Activated CD4-positive, alpha-beta T cell treated with anti-CD3 and anti-CD28 coated beads for 36 hours (primary cell): Measurements from ENCODE around the gene KLK15. TPM values are rescaled to one million over a fixed set of nuclear protein-coding genes. Genes with fewer than 3 reads are reported as not detected.
"Not testable (repeated sequence)": the region's sequence is repeated elsewhere in the genome, so short reads cannot be mapped to it uniquely, and the experiment has no call there.

Experiments used
- ATAC-seq: fragments of 200-7000 bp; cut with Tn5 transposase; one replicate; pipeline ENCODE4 v1.10.0; 2021; ENCODE audit warnings: mild to moderate bottlenecking, moderate library complexity
- CTCF ChIA-PET: fragments of 350-600 bp; sonication (Branson Sonifier 250); formaldehyde crosslinking; loops from one replicate; lab custom pipeline; 2021; ENCODE audit warnings: antibody characterized with exemption; lab: Charles Lee
- POLR2A ChIA-PET: fragments of 350-600 bp; sonication (Branson Sonifier 250); formaldehyde crosslinking; loops from one replicate; lab custom pipeline; 2021; ENCODE audit warnings: antibody characterized with exemption, inconsistent platforms; lab: Charles Lee
- DNase-seq: peaks from one replicate; pipeline ENCODE4 v3.0.0-alpha.2; 2020
- H3K27ac Mint-ChIP-seq: one replicate; pipeline ENCODE4 v1.8.0; 2021; ENCODE audit warnings: mixed read lengths
- H3K27me3 Mint-ChIP-seq: one replicate; pipeline ENCODE4 v1.8.0; 2021; ENCODE audit warnings: mixed read lengths
- H3K36me3 Mint-ChIP-seq: one replicate; pipeline ENCODE4 v1.8.0; 2021; ENCODE audit warnings: low read depth, mixed read lengths
- H3K4me1 Mint-ChIP-seq: one replicate; pipeline ENCODE4 v1.8.0; 2021; ENCODE audit warnings: mixed read lengths
- H3K4me3 Mint-ChIP-seq: one replicate; pipeline ENCODE4 v1.8.0; 2021; ENCODE audit warnings: mild to moderate bottlenecking, moderate library complexity, mixed read lengths
- H3K9me3 Mint-ChIP-seq: one replicate; pipeline ENCODE4 v1.8.0; 2021; ENCODE audit warnings: low read depth, mixed read lengths
- intact Hi-C, 2 experiments: fragments of 100-400 bp; cut with DNase I in 1 of 2; cut with micrococcal nuclease in 1 of 2; formaldehyde crosslinking; loops; one replicate each; pipeline versions ENCODE4 v1.14.2 to v1.15.1; 2022 to 2024; cut with DNase I, micrococcal nuclease
- total RNA-seq, 2 experiments: library from RNA; stranded (reverse); gene quantifications; one replicate each; pipeline ENCODE4 v1.2.3, GENCODE V29; 2021

The KLK15 gene
- total RNA-seq, 2 experiments from 2014 or later: not detected

GRCh38 chr19:50794074-50794875 lies 39.1 kb downstream of the KLK15 start:
- DNase-seq: peak; percentile 58
- H3K36me3 Mint-ChIP-seq: peaks cover 19% of the 10 kb centered on the region
- ChIA-PET POLR2A (interaction anchor here (0.9 to 1.4 kb wide), 2 partner anchors 10 kb away, joined by 3 to 5 read pairs; no protein-coding TSS in a partner anchor), CTCF (interaction anchor here (0.9 to 1.0 kb wide), 2 partner anchors 12 to 185 kb away, joined by 4 read pairs; no protein-coding TSS in a partner anchor)
- H3K27me3 Mint-ChIP-seq: no peaks in the 10 kb centered on the region
- intact Hi-C loops: loop anchor here in 1 of 2 experiments (5.0 to 10.0 kb wide), 2 partner anchors 128 to 429 kb away; partner anchors contain the start of gene NAPSA
- no peak overlapping the region for H3K4me3 Mint-ChIP-seq
- H3K9me3 Mint-ChIP-seq: no peaks in the 10 kb centered on the region
- no peak overlapping the region for H3K27ac Mint-ChIP-seq
- peak; percentile 23 for ATAC-seq
- H3K4me1 Mint-ChIP-seq: peaks cover 6% of the 10 kb centered on the region

- H3K27ac Mint-ChIP-seq: no peak overlapping the region
- H3K9me3 Mint-ChIP-seq: no peaks in the 10 kb centered on the region
- no peaks in the 10 kb centered on the region for H3K27me3 Mint-ChIP-seq
- ChIA-PET POLR2A (no interaction called here), CTCF (interaction anchor here (1.0 to 1.8 kb wide), 3 partner anchors 11 to 128 kb away, joined by 3 to 6 read pairs (median 4); no protein-coding TSS in a partner anchor)
- DNase-seq (no peak), ATAC-seq (no peak)
- peaks cover 13% of the 10 kb centered on the region for H3K36me3 Mint-ChIP-seq
- intact Hi-C loops: loop anchor here in 1 of 2 experiments (5.0 to 10.0 kb wide), 2 partner anchors 129 to 429 kb away; partner anchors contain the start of gene NAPSA
- no peak overlapping the region for H3K4me3 Mint-ChIP-seq
- H3K4me1 Mint-ChIP-seq: peaks cover 6% of the 10 kb centered on the region
Observed at GRCh38 chr19:50793558-50794065, 39.8 kb downstream of the KLK15 start.

GRCh38 chr19:50792272-50793250 lies 40.8 kb downstream of the KLK15 start:
- peaks cover 5% of the 10 kb centered on the region for H3K36me3 Mint-ChIP-seq
- DNase-seq (no peak), ATAC-seq (no peak)
- H3K4me3 Mint-ChIP-seq: no peak overlapping the region
- intact Hi-C loops: loop anchor here in 1 of 2 experiments (5.0 to 10.0 kb wide), 2 partner anchors 130 to 428 kb away; partner anchors contain the start of gene NAPSA
- CTCF ChIA-PET: interaction anchor here (0.6 to 1.8 kb wide), 6 partner anchors 11 to 274 kb away, joined by 3 to 6 read pairs (median 3); no protein-coding TSS in a partner anchor
- H3K27ac Mint-ChIP-seq: no peak overlapping the region
- H3K27me3 Mint-ChIP-seq: no peaks in the 10 kb centered on the region
- H3K4me1 Mint-ChIP-seq: peaks cover 6% of the 10 kb centered on the region
- no peaks in the 10 kb centered on the region for H3K9me3 Mint-ChIP-seq
- POLR2A ChIA-PET: interaction anchor here (0.6 to 1.4 kb wide), 3 partner anchors 11 to 368 kb away, joined by 4 to 5 read pairs (median 4); no protein-coding TSS in a partner anchor

- Mint-ChIP-seq H3K4me3 (no peak overlapping the region), H3K36me3 (peaks cover 2% of the 10 kb centered on the region), H3K27ac (no peak overlapping the region), H3K9me3 (no peaks in the 10 kb centered on the region), H3K27me3 (no peaks in the 10 kb centered on the region), H3K4me1 (peaks cover 6% of the 10 kb centered on the region)
- DNase-seq (no peak), ATAC-seq (no peak)
- ChIA-PET POLR2A (interaction anchor here (0.6 to 1.4 kb wide), 2 partner anchors 12 to 130 kb away, joined by 4 to 5 read pairs; no protein-coding TSS in a partner anchor), CTCF (interaction anchor here (0.8 to 1.8 kb wide), 2 partner anchors 14 to 130 kb away, joined by 3 to 6 read pairs; no protein-coding TSS in a partner anchor)
- intact Hi-C loops: loop anchor here in 1 of 2 experiments (5.0 to 10.0 kb wide), 2 partner anchors 131 to 427 kb away; partner anchors contain the start of gene NAPSA
Observed at GRCh38 chr19:50791594-50792271, 41.6 kb downstream of the KLK15 start.

- H3K4me3 Mint-ChIP-seq: no peak overlapping the region
- H3K27ac Mint-ChIP-seq: no peak overlapping the region
- H3K4me1 Mint-ChIP-seq: peaks cover 6% of the 10 kb centered on the region
- ChIA-PET CTCF (interaction anchor here (0.8 kb wide), 1 partner anchor 14 kb away, joined by 3 read pairs; no protein-coding TSS in a partner anchor), POLR2A (no interaction called here)
- peaks cover 2% of the 10 kb centered on the region for H3K36me3 Mint-ChIP-seq
- H3K27me3 Mint-ChIP-seq: no peaks in the 10 kb centered on the region
- intact Hi-C loops: loop anchor here in 1 of 2 experiments (5.0 to 10.0 kb wide), 2 partner anchors 131 to 426 kb away; partner anchors contain the start of gene NAPSA
- no peaks in the 10 kb centered on the region for H3K9me3 Mint-ChIP-seq
- ATAC-seq: no peak
- DNase-seq: no peak
Observed at GRCh38 chr19:50790922-50791467, 42.4 kb downstream of the KLK15 start.

- H3K27ac Mint-ChIP-seq: no peak within 1 kb of the TSS
- no peak within 1 kb of the TSS for H3K4me3 Mint-ChIP-seq
- H3K4me1 Mint-ChIP-seq: peaks cover 6% of the 10 kb centered on the region
- H3K36me3 Mint-ChIP-seq: no peaks in the 10 kb centered on the region
- ATAC-seq (no peak), DNase-seq (no peak)
- H3K9me3 Mint-ChIP-seq: no peaks in the 10 kb centered on the region
- intact Hi-C loops: loop anchor here in 1 of 2 experiments (5.0 to 10.0 kb wide), 2 partner anchors 132 to 426 kb away; partner anchors contain the start of gene NAPSA
- no peaks in the 10 kb centered on the region for H3K27me3 Mint-ChIP-seq
- ChIA-PET CTCF (no interaction called here), POLR2A (no interaction called here)
Observed at GRCh38 chr19:50790396-50790795, 43.0 kb downstream of the KLK15 start, which contains the start of gene ACP4. TSS of gene ACP4 (plus strand) at chr19:50790415. CDS start at chr19:50790415, 0 bp downstream.

- Mint-ChIP-seq H3K27ac (no peak overlapping the region), H3K4me3 (no peak overlapping the region)
- CTCF ChIA-PET: no interaction called here
Observed at GRCh38 chr19:50785329-50785728, 48.0 kb downstream of the KLK15 start.

GRCh38 chr19:50784710-50785109 lies 48.7 kb downstream of the KLK15 start:
- Mint-ChIP-seq H3K4me1 (peaks cover 5% of the 10 kb centered on the region), H3K9me3 (no peaks in the 10 kb centered on the region), H3K36me3 (no peaks in the 10 kb centered on the region), H3K27ac (no peak overlapping the region), H3K27me3 (peaks cover 22% of the 10 kb centered on the region), H3K4me3 (no peak overlapping the region)
- POLR2A ChIA-PET: no interaction called here
- CTCF ChIA-PET: no interaction called here
- intact Hi-C loops: loop anchor here (5.0 to 10.0 kb wide), 4 partner anchors 120 to 427 kb away; no protein-coding TSS in a partner anchor
- DNase-seq (no peak), ATAC-seq (no peak)

More at GRCh38 chr19:50785329-50785728, 48.0 kb downstream of the KLK15 start:
- no peaks in the 10 kb centered on the region for H3K9me3 Mint-ChIP-seq
- POLR2A ChIA-PET: no interaction called here
- no peak for ATAC-seq
- DNase-seq: no peak
- H3K36me3 Mint-ChIP-seq: no peaks in the 10 kb centered on the region
- intact Hi-C loops: loop anchor here in 1 of 2 experiments (10.0 kb wide), 1 partner anchor 121 kb away; no protein-coding TSS in a partner anchor
- peaks cover 5% of the 10 kb centered on the region for H3K4me1 Mint-ChIP-seq
- peaks cover 16% of the 10 kb centered on the region for H3K27me3 Mint-ChIP-seq

- not testable (repeated sequence) for ATAC-seq, H3K36me3 Mint-ChIP-seq, H3K4me1 Mint-ChIP-seq, DNase-seq, H3K9me3 Mint-ChIP-seq, H3K27ac Mint-ChIP-seq, H3K4me3 Mint-ChIP-seq
- POLR2A ChIA-PET: interaction anchor here (0.6 kb wide), 1 partner anchor 11 kb away, joined by 3 read pairs; no protein-coding TSS in a partner anchor
- CTCF ChIA-PET: interaction anchor here (0.6 to 1.6 kb wide), 14 partner anchors 50 to 1084 kb away, joined by 3 to 16 read pairs (median 3); no protein-coding TSS in a partner anchor
- intact Hi-C loops: loop anchor here (1.0 to 10.0 kb wide), 11 partner anchors 59 to 426 kb away; no protein-coding TSS in a partner anchor
- H3K27me3 Mint-ChIP-seq: peaks cover 30% of the 10 kb centered on the region
Observed at GRCh38 chr19:50783848-50784152, 49.6 kb downstream of the KLK15 start.
